Stimulated activated CD4-positive, alpha-beta T cell treated with anti-CD3 and anti-CD28 coated beads, Interleukin-15, amount 100 ng/mL, for 24 hours (primary cell): ENCODE results near the gene MED15.
"Not testable (repeated sequence)": the region's sequence is repeated elsewhere in the genome, so short reads cannot be mapped to it uniquely, and the experiment has no call there.

Experiments
- DNase-seq: peaks from one replicate; pipeline ENCODE4 v3.0.0-alpha.2; 2020

The MED15 gene

DNA sequence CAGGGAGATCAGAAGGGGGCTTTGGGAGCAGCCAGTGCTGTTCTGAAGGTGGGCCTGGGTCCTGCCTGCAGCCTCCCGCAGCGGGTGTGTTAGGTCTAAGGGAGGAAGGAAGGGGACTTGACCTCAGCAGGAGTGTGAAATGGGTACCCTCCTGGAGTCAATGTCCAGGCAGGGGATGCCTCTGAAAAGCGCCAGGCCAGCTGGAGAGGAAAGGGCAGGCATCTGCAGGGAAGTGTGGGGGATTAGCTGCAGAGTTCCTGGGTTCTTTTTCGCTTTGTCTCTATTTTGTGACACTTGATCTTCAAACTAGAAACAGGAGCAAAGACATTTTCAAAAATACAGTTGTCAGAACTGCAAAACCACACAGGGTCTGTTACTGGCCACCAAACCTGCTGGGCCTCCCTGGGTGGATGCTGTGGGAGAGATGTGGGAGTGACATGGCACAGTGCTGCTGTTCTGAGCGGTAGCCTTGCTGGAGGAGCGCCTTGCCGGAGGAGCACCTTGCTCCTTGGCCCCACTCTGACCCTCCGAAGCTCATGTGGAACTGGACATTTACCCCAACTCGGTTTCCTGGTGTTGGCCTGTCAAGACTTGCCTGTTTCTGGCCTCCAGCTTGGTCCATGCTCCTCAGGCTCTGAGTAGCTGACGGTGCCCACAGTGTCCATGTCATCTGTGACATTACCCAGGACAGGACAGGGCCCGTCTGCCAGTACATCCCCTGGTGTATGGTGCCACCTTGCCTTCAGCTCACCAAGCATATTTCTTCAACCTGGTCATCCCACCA is 25.9 kb downstream of the MED15 start:
- no peak for DNase-seq

DNA sequence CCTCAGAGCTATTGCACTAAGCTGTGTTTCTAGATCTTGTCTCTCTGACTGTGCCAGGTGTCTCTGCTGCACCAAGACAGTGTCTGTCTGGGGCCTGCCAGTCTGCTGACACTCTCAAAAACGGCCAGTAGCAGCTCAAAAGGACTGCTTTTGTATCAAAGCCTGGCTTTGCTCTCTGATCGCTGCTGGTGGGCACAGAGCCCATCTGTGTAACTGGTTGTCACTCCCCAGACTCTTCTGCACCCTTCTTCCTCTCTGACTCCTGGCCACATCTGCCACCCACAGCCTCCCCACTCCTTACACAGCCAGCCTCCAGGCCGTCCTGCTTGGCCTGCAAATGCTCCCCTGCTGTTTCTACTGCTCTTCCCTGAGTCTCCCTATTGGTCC is 26.5 kb downstream of the MED15 start:
- no peak for DNase-seq

DNA sequence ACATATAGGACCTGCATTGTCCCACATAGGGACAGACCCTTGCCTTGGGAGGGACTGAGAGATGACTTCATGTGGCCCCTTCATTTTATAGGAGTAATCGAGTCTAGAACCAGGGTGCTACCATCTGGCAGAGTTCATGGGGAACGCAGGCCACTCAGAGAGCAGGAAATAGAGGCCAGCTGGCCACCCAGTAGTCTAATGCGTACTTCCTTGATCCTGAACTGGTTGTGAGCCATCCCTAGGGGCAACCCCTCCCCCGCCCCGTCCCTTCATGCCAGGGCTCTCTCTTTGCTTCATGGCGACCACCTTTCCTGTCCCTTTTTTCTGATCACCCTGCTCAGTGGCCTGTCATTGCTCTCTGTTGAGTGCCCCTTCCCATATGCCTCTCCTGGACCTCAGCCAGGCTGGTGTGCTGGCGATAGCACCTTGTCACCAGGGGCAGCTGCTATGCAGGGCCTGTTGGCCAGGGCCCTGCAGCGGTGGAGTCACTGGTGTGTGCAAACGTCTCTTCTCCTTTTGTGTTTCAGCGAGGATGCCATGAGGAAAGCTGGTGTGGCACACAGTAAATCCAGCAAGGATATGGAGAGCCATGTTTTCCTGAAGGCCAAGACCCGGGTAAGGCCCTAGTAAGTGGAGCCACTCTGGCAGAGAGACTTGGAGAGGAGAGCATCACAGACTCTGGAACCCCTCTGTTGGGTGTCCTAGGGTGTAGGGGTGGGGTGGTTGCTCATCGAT is 29.3 kb downstream of the MED15 start:
- DNase-seq, result no peak

DNA sequence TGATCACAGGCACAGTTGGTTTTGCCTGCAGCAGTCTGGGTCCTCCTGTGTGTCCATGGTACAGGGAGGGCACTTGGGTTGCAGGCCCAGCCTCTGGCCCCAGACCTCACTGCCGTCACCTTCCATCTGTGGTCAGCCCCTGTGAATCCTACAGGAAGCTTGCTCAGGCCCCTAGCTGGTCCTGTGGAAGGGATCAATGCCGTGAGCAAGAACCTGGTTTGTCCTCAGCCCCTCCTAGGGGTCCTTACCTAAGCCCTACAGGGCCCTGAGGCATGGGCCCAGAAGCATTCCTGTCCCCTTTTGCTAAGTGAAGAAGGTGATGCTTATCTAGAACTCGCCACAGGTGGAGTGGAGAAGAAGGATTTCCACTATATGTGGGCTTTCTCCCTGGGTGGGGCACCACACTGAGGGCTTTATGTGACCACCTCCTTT is 29.9 kb downstream of the MED15 start:
- no peak for DNase-seq

DNA sequence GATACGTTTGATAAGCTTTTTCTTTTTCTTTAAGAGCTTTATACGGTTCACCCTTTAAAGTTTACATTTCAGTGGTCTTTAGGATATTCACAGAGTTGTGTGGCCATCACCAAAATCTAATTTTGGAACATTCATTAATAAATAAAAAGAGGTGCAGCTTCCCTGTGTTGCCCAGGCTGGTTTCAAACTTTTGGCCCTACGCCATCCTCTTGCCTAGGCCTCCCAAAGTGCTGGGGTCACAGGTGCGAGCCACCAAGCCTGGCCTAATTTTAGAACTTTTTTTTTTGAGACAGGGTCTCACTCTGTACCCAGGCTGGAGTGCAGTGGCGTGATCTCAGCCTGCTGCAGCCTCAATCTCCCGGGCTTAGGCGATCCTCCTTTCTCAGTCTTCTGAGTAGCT is 30.6 kb downstream of the MED15 start:
- no peak for DNase-seq

DNA sequence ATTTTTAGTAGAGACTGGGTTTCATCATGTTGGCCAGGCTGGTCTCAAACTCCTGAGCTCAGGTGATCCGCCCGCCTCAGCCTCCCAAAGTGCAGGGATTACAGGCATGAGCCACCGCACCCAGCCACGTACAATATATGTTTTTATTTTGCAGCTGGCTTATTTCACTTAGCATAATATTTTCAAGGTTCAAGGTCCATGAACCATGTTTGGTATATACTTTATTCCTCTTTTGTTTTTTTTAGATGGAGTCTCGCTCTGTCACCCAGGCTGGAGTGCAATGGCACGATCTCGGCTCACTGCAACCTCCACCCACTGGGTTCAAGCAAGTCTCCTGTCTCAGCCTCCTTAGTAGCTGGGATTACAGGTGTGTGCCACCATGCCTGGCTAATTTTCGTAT is 31.5 kb downstream of the MED15 start:
- DNase-seq, result not testable (repeated sequence)

GRCh38 chr22:20542055-20542454 is 34.6 kb downstream of the MED15 start:
- no peak for DNase-seq

- no peak for DNase-seq
Measured at GRCh38 chr22:20542736-20543135, 35.3 kb downstream of the MED15 start.

GRCh38 chr22:20545318-20545634 is 37.9 kb downstream of the MED15 start:
- not testable (repeated sequence) for DNase-seq

DNA sequence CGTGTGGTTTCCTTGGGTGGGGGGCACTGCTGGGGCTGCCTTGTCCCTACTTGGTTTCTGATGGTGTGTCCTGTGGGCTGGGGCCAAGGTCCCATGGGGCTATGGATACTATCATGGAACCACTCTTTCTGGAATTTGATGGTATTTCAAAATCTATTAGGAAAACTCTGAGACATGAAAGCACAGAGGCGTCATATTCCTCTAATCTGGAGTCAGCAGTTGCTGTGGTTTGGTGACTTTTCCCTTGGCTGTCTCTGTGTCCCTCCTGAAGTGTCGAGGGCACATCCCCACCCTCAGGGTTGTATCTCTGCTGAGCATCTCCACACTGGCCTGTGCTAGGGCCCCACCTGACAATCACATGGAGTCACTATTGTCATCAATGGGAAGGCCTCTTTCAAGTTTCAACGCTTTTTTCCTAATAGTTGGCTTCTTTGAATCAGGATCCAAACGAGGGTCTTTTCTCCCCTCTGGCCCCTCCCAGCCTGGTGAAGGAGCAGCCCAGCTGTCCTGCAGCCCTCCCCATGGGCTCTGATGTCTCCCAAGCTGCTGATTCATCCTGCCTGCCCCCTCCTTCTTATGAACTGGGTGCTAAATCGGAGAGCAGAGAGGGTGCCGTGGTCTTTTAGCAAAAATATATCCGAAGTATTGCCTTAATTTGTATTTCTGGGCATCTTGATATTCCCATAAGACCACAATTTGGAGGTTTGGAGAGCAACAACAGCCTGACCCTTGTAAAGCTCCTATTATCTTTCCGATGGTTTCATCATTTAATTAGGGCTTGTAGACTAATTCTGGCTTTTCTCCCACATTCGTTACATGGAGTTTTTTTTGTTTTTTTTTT is 38.5 kb downstream of the MED15 start:
- no peak for DNase-seq

GRCh38 chr22:20546541-20546950 is 39.1 kb downstream of the MED15 start:
- no peak for DNase-seq

DNA sequence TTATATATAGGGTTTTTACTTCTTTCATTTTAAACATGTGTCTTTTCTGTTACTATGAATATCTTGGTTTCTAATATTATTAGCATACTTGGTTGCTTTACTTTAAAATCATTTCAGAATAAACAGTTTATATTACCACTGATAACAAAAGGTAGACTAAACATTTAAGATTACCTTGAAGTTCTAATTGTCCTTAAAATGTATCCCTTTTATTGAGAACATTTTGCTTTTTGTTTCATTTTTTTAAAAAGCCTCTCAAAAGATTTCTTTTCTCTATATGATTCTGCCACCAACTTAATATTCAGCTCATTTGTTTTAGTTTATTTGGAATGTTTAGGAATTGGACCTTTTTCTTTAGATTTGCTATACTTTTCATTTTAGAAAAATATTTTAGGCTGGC is 39.6 kb downstream of the MED15 start:
- DNase-seq, result no peak

- DNase-seq, result no peak
Measured at GRCh38 chr22:20548806-20549205, 41.4 kb downstream of the MED15 start.

- DNase-seq, result peak; percentile 56
Measured at GRCh38 chr22:20549232-20549841, 41.9 kb downstream of the MED15 start.

DNA sequence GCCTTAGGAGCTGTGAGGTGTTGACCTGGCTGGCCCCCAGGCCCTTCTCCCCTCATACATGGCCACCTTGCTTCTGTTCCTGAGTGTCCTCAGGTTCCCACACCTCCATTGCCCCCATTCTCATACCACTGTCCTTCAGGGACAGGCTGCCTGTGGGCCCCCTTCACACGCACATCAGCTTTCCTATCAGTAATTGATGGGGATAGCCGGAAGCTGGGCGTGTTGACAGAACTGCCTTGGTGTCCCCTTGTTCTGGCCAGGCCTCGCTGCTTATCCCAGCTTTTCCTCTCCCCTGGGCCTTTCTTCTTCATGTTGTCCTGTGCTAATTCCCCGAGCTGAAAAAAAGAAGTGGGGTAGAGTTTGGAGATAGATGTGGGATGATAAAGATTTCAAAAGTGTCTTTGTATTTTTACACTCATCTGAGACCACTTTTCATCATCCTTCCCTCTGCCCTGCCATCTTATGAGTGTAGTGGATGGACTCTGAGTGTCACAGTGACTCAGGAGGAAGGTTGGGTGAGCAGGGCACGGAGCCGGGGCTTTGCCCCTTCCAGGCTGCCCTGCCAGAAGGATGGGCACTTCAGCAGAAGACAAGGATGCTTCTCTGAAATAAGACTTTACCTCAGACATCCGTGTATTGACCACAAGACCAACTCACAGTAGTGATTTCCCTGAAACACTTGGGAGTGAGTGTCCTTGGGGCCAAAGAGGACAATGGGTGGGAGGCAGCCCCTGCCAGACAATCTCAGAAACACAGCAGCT is 42.8 kb downstream of the MED15 start:
- DNase-seq, result no peak

DNA sequence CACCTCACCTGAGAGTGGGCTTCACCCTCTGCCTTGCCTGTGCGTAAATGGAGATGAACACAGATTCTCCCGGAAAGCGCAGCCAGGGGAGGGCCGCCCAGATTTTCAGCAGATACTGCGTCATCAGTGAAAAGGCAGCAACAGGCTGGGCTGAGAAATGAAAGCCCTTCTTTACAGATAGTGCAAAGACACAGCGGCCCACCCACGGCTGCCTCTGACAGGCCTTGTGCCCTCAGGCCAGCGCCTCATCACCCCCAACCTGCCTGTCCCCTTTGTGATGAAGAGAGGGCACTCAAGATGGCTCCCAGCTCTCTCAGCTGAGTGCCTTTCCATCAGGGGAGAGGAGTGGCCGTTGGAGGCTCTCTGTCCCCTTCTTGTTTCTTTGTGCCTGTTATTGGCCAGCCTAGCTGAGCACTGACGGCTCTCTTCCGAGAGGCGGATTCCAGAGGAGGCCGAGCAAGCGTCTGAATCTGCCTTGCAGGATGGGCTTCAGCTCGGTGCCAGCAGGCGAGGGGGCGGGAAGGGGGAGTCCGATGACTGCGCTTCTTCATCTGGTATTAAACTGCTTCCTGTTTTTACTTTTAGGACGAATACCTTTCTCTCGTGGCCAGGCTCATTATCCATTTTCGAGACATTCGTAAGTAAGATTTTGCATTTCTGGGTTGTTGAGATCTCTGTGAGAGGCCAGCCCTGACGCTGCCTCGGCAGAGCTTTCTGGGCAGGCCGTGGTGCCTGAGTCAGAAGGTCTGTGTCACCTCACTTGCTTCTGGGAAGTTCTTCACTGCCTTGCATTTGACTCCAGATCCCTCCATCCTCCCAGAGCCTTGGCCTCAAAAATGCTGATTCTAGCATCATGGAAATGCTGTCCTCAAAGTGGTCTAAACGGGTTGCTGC is 43.7 kb downstream of the MED15 start:
- peak; percentile 73 for DNase-seq

GRCh38 chr22:20551805-20552442 is 44.5 kb downstream of the MED15 start:
- DNase-seq, result peak; percentile 72

DNA sequence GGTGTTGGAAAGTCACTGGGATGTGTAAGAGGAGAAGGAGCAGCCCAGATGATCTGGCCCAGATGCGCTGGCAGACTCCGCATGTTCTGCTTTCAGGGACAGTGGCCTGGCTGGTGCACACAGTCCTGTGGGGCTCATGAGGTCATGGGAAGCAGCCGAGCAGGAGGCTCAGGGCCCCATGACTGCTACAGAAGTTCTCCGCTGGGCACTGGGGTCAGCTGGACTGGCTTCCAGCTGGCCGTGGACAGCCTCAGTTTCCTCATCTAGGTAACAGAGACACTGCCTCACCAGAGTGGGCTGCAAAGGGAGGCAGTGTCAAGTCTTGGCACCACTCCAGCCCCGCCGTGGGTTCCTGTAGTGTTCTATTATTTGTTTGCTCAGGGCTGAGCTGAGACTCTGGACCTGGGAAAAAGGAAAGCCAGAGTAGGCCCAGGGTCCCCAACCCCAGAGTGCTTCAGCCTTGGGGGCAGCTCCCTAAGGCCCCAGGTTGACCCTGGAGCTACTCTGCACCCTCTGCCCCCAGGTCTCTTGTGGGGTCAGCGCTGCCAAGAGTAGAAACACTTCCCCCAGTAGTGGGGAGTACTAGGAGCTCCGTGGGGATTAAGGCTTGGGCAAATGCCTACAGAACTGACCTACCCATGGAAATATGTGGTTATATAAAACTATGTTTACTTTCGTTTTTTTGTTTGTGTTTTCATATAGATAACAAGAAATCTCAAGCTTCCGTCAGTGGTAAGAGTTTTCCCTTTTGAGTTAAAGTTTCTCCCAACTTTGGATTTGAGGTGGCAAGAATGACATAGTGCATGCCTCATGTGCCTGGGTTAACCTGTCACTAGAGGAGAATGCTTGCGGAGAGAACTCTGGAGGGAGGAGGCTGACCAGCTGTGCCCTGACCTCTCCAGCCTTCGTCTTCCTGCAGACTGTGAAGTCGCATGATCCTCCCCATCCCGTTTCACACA is 45.3 kb downstream of the MED15 start:
- DNase-seq, result no peak

DNA sequence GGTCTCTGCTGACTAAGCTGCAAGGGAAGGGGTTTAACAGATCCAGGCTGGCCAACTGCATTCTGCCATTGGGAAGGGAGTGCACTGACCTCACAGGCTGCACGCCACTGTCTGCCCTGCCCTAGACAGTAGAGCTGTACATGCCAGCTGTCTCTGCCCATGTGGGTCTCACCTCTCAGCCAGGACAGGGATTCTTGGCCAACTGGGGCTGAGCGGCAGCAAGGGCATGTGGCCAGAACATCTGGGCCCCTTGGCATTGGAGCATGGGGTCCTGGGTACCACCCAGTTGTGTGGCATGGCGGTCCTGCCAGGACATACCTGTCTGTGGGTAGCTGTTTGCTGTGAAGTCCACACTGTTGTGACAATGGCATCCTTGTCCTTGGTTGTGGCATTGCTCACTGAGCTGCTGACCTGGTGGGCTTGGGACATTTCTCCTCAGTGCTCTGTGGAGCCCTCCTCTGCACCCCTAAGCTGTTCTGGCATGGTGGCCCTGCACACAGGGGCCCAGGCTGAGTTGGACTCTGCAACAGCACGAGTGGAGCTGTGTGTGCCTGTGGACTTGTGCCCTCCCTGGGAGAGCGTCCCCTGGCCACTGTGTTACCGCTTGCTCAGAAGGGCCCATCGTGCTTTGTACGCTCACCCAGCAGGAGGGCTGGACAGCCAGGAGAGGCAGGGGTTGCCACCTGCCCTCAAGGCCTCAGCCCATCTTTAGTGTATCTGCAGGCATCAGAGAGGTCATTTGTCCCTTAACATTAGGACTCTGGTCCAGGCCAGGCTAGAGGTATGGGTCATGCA is 46.7 kb downstream of the MED15 start:
- DNase-seq, result no peak
